Subcutaneous adipose tissue (tissue), 4 donors: ENCODE results near the gene EEF2KMT. TPM values are rescaled to one million over a fixed set of nuclear protein-coding genes. Genes with fewer than 3 reads are reported as not detected.

ENCODE experiments used
- CTCF ChIP-seq: fragments of 450-650 bp; IDR thresholded peaks from one replicate; pipeline ENCODE4 v1.5.1; 2016; ENCODE audit warnings: low read depth, mild to moderate bottlenecking, control low read depth, antibody characterized with exemption, moderate library complexity
- total RNA-seq, 4 donors: library from RNA; depleted of rRNA; stranded (reverse); fragments of >200 nt; gene quantifications; one replicate each; pipeline ENCODE4 v1.1.0, GENCODE V29; 2016

The EEF2KMT gene
- total RNA-seq, 4 donors from 2014 or later = 4.7 to 6.2 (median 5.8) TPM

GRCh38 chr16:5044011-5044540 is 53.5 kb downstream of the EEF2KMT start:
- no peak for TF ChIP-seq CTCF

- TF ChIP-seq CTCF = no peak
Observed at GRCh38 chr16:5042574-5043171, 54.9 kb downstream of the EEF2KMT start.

GRCh38 chr16:5041600-5042133 is 55.9 kb downstream of the EEF2KMT start:
- no peak for TF ChIP-seq CTCF

GRCh38 chr16:5040451-5040850 is 57.1 kb downstream of the EEF2KMT start:
- no peak for TF ChIP-seq CTCF

GRCh38 chr16:5036228-5037156 is 61.1 kb downstream of the EEF2KMT start:
- TF ChIP-seq CTCF = no peak

- TF ChIP-seq CTCF = no peak
Observed at GRCh38 chr16:5035909-5036227, 61.7 kb downstream of the EEF2KMT start.

Other genes with a start within 250 kb of the EEF2KMT start
- gene PPL, start 160.6 kb downstream of the EEF2KMT start, total RNA-seq = 100 to 1,000 TPM in 2 of 4 donors, 10 to 100 TPM in 2; 67.5 to 239 (median 111) TPM
- gene SEC14L5, start 139.5 kb downstream of the EEF2KMT start, total RNA-seq = under 1 TPM; 0.33 to 0.68 (median 0.61) TPM
- 10 to 100 TPM in 3 of 4 donors, 1 to 10 TPM in 1; 5.9 to 37.9 (median 30.1) TPM for gene NAGPA, start 63.9 kb downstream of the EEF2KMT start, total RNA-seq
- 10 to 100 TPM in 1 of 4 donors, 1 to 10 TPM in 2, not detected in 1; 2.9 to 14.9 (median 3.3) TPM for gene C16orf89, start 31.8 kb downstream of the EEF2KMT start, total RNA-seq
- 10 to 100 TPM; 11.6 to 15.5 (median 14.5) TPM for gene ALG1, start 26.0 kb downstream of the EEF2KMT start, total RNA-seq